NCI-H69 (cell line): ENCODE data around the gene EMC10.
A peak's percentile ranks its signal among the peaks of the same experiment; 100 is the strongest.

Experiments
- DNase-seq: peaks from one replicate; lab custom pipeline; 2025; lab: John Stamatoyannopoulos, UW

Gene EMC10

GRCh38 chr19:50496189-50497021 is 20.1 kb downstream of the EMC10 start:
- peak; percentile 9 for DNase-seq

GRCh38 chr19:50497022-50497405 is 20.7 kb downstream of the EMC10 start:
- DNase-seq = no peak

GRCh38 chr19:50498219-50499056 is 22.1 kb downstream of the EMC10 start:
- no peak for DNase-seq

- peak; percentile 71 for DNase-seq
Measured at GRCh38 chr19:50500060-50500752, 23.9 kb downstream of the EMC10 start.

GRCh38 chr19:50500753-50501151 is 24.4 kb downstream of the EMC10 start:
- DNase-seq = no peak

GRCh38 chr19:50501186-50501567 is 24.9 kb downstream of the EMC10 start:
- DNase-seq = no peak

GRCh38 chr19:50501568-50502475 is 25.5 kb downstream of the EMC10 start:
- no peak for DNase-seq

GRCh38 chr19:50505856-50506611 is 29.7 kb downstream of the EMC10 start:
- DNase-seq = no peak

- DNase-seq = no peak
Measured at GRCh38 chr19:50506700-50507099, 30.4 kb downstream of the EMC10 start.

GRCh38 chr19:50507376-50507775 is 31.1 kb downstream of the EMC10 start:
- no peak for DNase-seq

GRCh38 chr19:50508843-50509190 is 32.5 kb downstream of the EMC10 start:
- no peak for DNase-seq

- DNase-seq = no peak
Measured at GRCh38 chr19:50509366-50509765, 33.1 kb downstream of the EMC10 start.

- DNase-seq = no peak
Measured at GRCh38 chr19:50510121-50510670, 33.9 kb downstream of the EMC10 start.

- DNase-seq = peak; percentile 96
Measured at GRCh38 chr19:50510700-50511068, 34.4 kb downstream of the EMC10 start.

- DNase-seq = peak; percentile 100
Measured at GRCh38 chr19:50511069-50511822, 34.9 kb downstream of the EMC10 start, which contains the start of gene JOSD2. Gene JOSD2 (minus strand): TSS chr19:50511191. CDS start chr19:50510431, 760 bp downstream.

- DNase-seq = no peak
Measured at GRCh38 chr19:50512112-50512998, 36.0 kb downstream of the EMC10 start.

- no peak for DNase-seq
Measured at GRCh38 chr19:50512999-50513745, 36.9 kb downstream of the EMC10 start.
